ENCODE results near the gene CNTN5.

DNA sequence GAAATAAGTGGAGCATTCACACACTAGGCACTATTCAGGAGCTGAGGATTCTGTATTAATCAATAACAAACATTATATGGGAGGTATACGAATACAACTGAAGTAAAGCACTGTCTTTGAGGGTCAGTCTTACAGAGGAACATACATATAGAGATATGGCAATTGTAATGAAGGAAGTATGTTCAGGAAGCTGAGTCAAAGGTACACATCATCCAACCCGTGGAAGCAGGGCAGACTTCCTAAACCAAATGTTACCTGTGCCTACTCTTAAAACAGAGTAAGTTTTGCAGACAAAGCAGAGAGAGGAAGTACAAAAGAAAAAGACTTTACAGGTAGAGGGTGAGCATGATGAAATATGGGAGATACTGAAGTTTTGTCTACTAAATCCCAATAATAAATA lies 1185.2 kb downstream of the CNTN5 start:
- TF ChIP-seq ISL1 (CRISPR knock-in tag; IDR thresholded peaks at IDR 0.05) (no peak), CSDC2 (CRISPR knock-in tag; IDR thresholded peaks at IDR 0.05) (no peak), ESRRG (CRISPR knock-in tag; IDR thresholded peaks at IDR 0.05) (no peak), PPARA (CRISPR knock-in tag; IDR thresholded peaks at IDR 0.05; ENCODE audit: borderline replicate concordance) (no peak), RARB (CRISPR knock-in tag; IDR thresholded peaks at IDR 0.05) (no peak), ZNF565 (CRISPR knock-in tag; conservative IDR thresholded peaks at IDR 0.05; ENCODE audit: low read depth) (no peak), CREB5 (CRISPR knock-in tag; IDR thresholded peaks at IDR 0.05; ENCODE audit: low read depth) (no peak)
- TF ChIP-seq, protein P1, sequence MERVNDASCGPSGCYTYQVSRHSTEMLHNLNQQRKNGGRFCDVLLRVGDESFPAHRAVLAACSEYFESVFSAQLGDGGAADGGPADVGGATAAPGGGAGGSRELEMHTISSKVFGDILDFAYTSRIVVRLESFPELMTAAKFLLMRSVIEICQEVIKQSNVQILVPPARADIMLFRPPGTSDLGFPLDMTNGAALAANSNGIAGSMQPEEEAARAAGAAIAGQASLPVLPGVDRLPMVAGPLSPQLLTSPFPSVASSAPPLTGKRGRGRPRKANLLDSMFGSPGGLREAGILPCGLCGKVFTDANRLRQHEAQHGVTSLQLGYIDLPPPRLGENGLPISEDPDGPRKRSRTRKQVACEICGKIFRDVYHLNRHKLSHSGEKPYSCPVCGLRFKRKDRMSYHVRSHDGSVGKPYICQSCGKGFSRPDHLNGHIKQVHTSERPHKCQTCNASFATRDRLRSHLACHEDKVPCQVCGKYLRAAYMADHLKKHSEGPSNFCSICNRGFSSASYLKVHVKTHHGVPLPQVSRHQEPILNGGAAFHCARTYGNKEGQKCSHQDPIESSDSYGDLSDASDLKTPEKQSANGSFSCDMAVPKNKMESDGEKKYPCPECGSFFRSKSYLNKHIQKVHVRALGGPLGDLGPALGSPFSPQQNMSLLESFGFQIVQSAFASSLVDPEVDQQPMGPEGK (CRISPR knock-in tag; IDR thresholded peaks at IDR 0.05; ENCODE audit: borderline replicate concordance): no peak
- TF ChIP-seq, protein P2, sequence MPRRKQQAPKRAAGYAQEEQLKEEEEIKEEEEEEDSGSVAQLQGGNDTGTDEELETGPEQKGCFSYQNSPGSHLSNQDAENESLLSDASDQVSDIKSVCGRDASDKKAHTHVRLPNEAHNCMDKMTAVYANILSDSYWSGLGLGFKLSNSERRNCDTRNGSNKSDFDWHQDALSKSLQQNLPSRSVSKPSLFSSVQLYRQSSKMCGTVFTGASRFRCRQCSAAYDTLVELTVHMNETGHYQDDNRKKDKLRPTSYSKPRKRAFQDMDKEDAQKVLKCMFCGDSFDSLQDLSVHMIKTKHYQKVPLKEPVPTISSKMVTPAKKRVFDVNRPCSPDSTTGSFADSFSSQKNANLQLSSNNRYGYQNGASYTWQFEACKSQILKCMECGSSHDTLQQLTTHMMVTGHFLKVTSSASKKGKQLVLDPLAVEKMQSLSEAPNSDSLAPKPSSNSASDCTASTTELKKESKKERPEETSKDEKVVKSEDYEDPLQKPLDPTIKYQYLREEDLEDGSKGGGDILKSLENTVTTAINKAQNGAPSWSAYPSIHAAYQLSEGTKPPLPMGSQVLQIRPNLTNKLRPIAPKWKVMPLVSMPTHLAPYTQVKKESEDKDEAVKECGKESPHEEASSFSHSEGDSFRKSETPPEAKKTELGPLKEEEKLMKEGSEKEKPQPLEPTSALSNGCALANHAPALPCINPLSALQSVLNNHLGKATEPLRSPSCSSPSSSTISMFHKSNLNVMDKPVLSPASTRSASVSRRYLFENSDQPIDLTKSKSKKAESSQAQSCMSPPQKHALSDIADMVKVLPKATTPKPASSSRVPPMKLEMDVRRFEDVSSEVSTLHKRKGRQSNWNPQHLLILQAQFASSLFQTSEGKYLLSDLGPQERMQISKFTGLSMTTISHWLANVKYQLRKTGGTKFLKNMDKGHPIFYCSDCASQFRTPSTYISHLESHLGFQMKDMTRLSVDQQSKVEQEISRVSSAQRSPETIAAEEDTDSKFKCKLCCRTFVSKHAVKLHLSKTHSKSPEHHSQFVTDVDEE (CRISPR knock-in tag; IDR thresholded peaks at IDR 0.05): no peak

Measured in SK-N-SH treated with all-trans-retinoic acid at 6 μM for 48 hours (cell line).